Stimulated activated naive CD8-positive, alpha-beta T cell treated with anti-CD3 and anti-CD28 coated beads, Interleukin-15, Interleukin-2, amounts not matched to agents 100 U/mL and 50 U/mL, for 24 hours (primary cell): ENCODE data around the gene RRP12.
"Not testable (repeated sequence)": the region's sequence is repeated elsewhere in the genome, so short reads cannot be mapped to it uniquely, and the experiment has no call there.

Experiments used
- ATAC-seq: fragments of 150-1000 bp; cut with Tn5 transposase; one replicate; pipeline ENCODE4 v1.10.0; 2021
- DNase-seq: peaks from one replicate; pipeline ENCODE4 v3.0.0; 2021

Gene RRP12

GRCh38 chr10:97406483-97406882 is 5.3 kb upstream of the RRP12 start:
- not testable (repeated sequence) for DNase-seq, ATAC-seq

GRCh38 chr10:97406064-97406463 is 4.9 kb upstream of the RRP12 start:
- DNase-seq: no peak

GRCh38 chr10:97404044-97404443 is 2.9 kb upstream of the RRP12 start:
- ATAC-seq (no peak), DNase-seq (no peak)

More at GRCh38 chr10:97406064-97406463, 4.9 kb upstream of the RRP12 start:
- no peak for ATAC-seq

GRCh38 chr10:97401455-97401919 is 347 bp upstream of the RRP12 start:
- DNase-seq (no peak), ATAC-seq (no peak)

- no peak for ATAC-seq
- DNase-seq: no peak
Observed at GRCh38 chr10:97399843-97400545, 1.1 kb downstream of the RRP12 start.

GRCh38 chr10:97396056-97396455 is 5.1 kb downstream of the RRP12 start:
- no peak for DNase-seq

GRCh38 chr10:97393034-97393573 is 8.0 kb downstream of the RRP12 start:
- ATAC-seq (no peak), DNase-seq (no peak)

More at GRCh38 chr10:97396056-97396455, 5.1 kb downstream of the RRP12 start:
- ATAC-seq: no peak

- no peak for ATAC-seq
- DNase-seq: no peak
Observed at GRCh38 chr10:97390091-97390490, 11.0 kb downstream of the RRP12 start.

GRCh38 chr10:97388152-97388551 is 13.0 kb downstream of the RRP12 start:
- no peak for DNase-seq
- ATAC-seq: no peak

GRCh38 chr10:97385565-97385964 is 15.6 kb downstream of the RRP12 start:
- DNase-seq (no peak), ATAC-seq (no peak)

GRCh38 chr10:97384641-97385040 is 16.5 kb downstream of the RRP12 start:
- ATAC-seq (no peak), DNase-seq (no peak)

GRCh38 chr10:97384156-97384555 is 17.0 kb downstream of the RRP12 start:
- no peak for ATAC-seq

GRCh38 chr10:97383159-97383558 is 18.0 kb downstream of the RRP12 start:
- no peak for DNase-seq
- no peak for ATAC-seq

More at GRCh38 chr10:97384156-97384555, 17.0 kb downstream of the RRP12 start:
- no peak for DNase-seq

- DNase-seq (no peak), ATAC-seq (no peak)
Observed at GRCh38 chr10:97381626-97382025, 19.5 kb downstream of the RRP12 start.

- no peak for DNase-seq
- no peak for ATAC-seq
Observed at GRCh38 chr10:97380516-97380915, 20.6 kb downstream of the RRP12 start.

- ATAC-seq: no peak
- DNase-seq: no peak
Observed at GRCh38 chr10:97378933-97379921, 21.9 kb downstream of the RRP12 start.

GRCh38 chr10:97376413-97376812 is 24.7 kb downstream of the RRP12 start:
- ATAC-seq (no peak), DNase-seq (no peak)

GRCh38 chr10:97373456-97373855 is 27.7 kb downstream of the RRP12 start:
- no peak for DNase-seq
- ATAC-seq: no peak

- no peak for DNase-seq
- no peak for ATAC-seq
Observed at GRCh38 chr10:97372233-97372875, 28.8 kb downstream of the RRP12 start.

- ATAC-seq: no peak
- DNase-seq: no peak
Observed at GRCh38 chr10:97371696-97372095, 29.4 kb downstream of the RRP12 start.

GRCh38 chr10:97367126-97367649 is 34.0 kb downstream of the RRP12 start:
- no peak for DNase-seq

GRCh38 chr10:97366572-97366971 is 34.6 kb downstream of the RRP12 start:
- no peak for ATAC-seq
- DNase-seq: no peak

More at GRCh38 chr10:97367126-97367649, 34.0 kb downstream of the RRP12 start:
- ATAC-seq: no peak
